ENCODE results near the gene PXMP2.

GRCh38 chr12:132717011-132717410 is 29.6 kb downstream of the PXMP2 start:
- no peak for TF ChIP-seq TAF1 (conservative IDR thresholded peaks at IDR 0.05)
- TF ChIP-seq CTCF (IDR thresholded peaks at IDR 0.05; ENCODE audit: low read depth, low read length, missing input control): no peak
- TF ChIP-seq REST (IDR thresholded peaks at IDR 0.05): no peak
- no peak for TF ChIP-seq YY1 (IDR thresholded peaks at IDR 0.05)
- TF ChIP-seq JUND (IDR thresholded peaks at IDR 0.05): no peak
- TF ChIP-seq MAX (IDR thresholded peaks at IDR 0.05): no peak
- TF ChIP-seq RXRA (IDR thresholded peaks at IDR 0.05): no peak
- no peak for TF ChIP-seq ATF3 (IDR thresholded peaks at IDR 0.05)
- no peak for TF ChIP-seq SP1 (IDR thresholded peaks at IDR 0.05)
- TF ChIP-seq FOXA1 (IDR thresholded peaks at IDR 0.05): no peak
- TF ChIP-seq ZBTB33 (IDR thresholded peaks at IDR 0.05): no peak
- no peak for TF ChIP-seq RAD21 (IDR thresholded peaks at IDR 0.05)

All from liver (tissue), 3 donors.